HG03457 (cell line): ENCODE data around the gene SPAG5.
"Not testable (repeated sequence)": the region's sequence is repeated elsewhere in the genome, so short reads cannot be mapped to it uniquely, and the experiment has no call there.

Experiments
- ATAC-seq: cut with Tn5 transposase; IDR thresholded peaks from one replicate; pipeline ENCODE4 v1.9.1; 2021; ENCODE audit warnings: moderate number of reproducible peaks; ENCODE audit not compliant: unreplicated experiment

The SPAG5 gene

DNA sequence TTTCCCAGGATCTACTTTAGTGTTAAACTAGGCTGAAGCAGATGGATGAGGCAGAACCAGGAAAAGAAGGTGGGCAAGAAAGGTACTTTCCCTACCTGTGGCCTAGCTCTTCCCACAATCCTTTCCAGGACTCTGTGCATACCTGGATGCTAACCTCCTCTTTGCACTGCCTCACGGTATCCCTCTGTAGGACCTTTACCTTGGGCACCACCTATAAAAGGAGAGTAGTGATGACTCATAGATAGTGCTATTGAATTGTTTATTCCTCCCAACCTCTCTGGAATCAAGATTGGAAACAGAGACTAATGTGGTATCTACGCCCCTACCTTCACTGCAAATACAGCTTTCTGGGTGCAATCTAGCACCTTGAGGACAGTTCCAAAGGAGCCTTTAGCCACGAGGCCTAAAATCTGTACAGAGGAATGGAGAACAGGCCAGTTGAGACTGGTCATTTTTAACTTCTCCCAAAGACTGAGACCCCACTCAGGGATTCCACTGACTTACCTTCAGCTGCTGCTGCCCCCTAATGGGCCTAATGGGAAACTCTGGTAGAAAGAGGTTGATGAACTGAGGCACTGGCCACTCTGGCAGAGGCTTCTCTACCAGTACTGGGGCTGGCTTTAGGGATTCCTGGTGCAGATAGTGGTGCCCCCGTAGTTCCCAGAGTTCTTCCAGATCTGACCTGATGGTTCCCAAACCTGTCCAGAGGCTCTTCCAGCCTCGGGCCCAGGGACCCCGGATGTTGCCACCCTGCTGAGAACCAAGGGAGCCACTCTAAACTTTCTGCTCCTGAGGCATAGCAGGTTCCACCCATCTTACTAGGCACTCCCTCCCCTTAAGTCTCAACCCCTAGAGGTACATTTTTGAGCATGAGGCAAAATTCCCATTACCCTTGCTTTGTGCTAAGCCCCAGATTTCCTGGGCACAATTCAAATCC, 14.4 kb upstream of the SPAG5 start:
- ATAC-seq, result no peak

DNA sequence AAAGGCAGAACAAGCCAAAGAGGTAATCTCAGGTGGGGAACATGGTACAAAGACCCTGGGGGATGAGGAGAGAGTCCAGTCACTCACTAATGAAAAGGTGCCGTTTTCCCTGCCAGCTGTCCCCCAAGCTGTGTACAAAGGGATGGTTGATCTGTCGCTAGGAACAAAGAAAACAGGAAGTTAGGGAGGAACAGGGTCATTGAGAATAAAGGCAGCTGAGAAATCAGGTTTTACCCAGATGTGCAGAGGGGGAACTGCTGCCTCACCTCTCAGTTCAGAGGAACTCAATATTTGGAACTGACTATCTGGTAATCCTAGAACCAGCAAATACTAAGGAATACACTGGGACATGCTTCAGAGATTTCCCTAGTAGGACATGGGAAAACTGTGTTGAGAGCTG, 13.7 kb upstream of the SPAG5 start:
- no peak for ATAC-seq

DNA sequence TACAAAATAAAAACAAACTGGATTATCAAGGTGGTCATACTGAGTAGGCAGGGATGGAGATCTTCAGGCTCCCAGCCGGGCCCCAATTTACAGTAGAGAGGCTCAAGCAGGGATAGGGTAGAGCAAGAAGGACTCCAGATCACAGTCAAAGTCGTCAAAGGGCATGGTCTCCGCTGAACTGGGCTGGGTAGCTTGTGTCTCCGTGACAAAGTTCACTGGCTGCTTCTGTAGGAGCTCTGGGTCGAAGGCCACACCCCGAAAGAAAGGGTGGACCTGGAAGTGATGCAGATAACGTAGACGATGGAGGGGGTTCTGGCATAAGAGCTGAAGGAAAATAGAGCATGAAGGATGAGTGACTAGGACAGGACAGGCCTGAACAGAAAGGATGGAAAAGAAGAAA, 11.6 kb upstream of the SPAG5 start:
- ATAC-seq, result no peak

DNA sequence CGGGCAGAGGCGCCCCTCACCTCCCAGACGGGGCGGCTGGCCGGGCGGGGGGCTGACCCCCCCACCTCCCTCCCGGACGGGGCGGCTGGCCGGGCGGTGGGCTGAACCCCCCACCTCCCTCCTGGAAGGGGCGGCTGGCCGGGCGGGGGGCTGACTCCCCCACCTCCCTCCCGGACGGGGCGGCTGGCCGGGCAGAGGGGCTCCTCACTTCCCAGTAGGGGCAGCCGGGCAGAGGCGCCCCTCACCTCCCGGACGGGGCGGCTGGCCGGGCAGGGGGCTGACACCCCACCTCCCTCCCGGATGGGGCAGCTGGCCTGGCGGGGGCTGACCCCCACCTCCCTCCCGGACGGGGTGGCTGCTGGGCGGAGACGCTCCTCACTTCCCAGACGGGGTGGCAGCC, 5.2 kb upstream of the SPAG5 start:
- ATAC-seq, result not testable (repeated sequence)

DNA sequence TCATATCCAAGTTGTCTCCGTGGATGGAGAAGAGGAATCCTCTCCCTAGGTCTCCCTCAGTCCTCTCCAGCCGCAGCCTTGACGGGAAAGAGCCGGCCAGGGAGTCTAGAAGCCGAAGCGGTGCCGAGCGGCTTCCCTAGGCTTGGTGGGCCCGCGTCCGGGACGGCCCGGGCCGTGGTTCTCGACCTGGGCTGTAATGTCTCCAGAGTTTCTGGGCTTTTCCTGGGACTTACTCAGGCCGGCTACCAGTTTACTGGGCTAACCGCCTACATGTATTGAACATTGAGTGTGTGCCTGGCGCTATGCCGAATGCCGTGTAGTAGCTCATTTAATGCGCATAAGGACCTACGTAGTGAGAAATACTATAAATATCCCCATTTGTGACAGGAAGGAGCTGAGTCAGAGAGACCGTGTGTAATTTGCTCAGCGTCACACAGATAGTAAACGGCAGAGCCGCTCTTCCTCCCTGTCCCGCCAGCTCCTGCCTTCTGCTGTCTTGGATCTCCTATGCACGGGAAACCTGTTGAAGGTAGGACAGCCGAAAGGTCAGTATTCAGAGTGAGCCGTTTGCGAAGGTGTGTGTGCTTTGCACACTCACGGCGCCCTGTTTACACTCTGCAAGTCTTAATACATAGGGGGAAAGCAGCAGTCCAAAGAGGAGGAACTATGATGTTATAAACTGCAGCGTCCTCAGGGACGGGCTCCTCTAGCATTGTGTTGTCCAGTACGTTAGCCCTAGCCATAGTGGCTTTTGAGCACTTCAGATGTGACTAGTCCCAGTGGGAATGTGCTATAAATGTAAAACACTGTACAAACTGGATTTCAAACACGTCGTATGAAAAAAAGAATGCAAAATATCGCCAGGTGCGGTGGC, 723 bp upstream of the SPAG5 start:
- ATAC-seq, result peak; percentile 28

DNA sequence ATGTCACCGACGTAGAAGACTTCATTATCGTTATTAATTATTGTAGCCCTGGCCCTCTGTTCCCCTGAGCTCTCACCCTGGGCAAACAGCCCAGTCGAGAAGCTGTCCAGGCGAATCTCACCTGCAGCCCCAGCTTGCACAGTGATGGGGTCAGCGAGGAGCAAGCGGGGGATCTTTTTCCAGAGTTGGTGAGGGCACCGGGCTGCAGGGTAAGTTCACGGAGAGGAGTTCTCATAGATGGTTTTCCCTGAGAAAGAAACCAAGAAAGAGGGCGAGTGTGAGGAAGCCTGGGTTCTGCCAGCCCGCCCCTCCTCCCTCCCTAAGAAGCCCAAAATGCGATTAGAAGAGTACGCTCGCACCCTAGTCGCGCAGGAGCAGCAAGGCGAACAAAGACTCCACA, 436 bp downstream of the SPAG5 start:
- no peak for ATAC-seq

DNA sequence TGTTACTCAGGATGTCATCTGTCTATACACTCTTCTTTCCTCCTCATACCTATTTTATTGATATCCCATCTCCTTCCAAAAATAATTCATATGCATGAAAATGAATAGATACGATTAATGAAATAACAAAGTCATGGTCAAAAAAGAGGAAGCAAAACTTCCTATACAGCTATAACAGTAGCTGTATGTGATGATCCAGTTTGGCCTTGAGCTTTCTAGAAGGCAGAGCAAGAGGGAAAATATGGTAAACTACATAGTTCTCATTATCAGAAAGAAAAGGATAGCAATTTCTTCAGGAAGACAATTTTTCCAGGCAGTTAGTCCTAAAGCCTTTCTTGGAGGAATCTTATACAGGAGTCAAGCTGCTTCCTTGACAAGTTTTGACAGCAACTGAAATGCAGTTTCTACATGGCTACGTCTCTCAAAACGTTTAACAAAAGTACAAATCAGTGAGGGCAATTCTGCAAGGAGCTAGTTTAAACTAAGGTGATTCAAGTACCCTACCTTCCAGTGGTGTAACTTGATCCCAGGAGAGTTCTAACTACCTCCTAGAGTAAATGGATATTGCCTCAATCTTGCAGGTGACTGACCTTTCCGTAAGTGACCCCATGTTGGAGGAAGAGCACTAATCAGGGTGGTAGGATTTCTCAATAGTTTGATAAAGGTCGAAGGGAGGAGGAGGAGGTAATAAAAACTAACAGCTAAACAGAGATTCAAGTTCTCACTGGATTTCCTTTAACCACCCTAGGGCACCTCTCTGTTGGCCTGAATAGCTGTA, 1.0 kb downstream of the SPAG5 start:
- ATAC-seq, result no peak

DNA sequence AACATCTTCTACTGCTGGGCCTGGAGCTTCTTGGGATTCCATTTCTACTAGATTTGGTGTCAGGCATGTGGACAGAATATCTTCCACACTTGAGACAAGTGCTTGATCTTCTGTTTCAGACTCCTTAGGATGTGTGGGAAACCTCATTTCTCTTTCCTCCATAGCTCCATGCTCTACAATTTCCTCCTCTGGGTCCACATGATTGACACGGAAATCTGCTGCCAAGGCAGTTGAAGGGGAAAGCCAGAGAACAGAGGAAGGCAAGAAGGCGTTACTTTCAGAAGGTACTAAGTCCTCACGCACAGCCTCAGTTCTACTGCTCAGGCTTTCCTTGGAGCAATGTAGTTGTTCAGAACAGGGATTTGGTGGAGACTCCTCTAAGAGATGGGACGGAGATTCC, 6.6 kb downstream of the SPAG5 start:
- no peak for ATAC-seq

DNA sequence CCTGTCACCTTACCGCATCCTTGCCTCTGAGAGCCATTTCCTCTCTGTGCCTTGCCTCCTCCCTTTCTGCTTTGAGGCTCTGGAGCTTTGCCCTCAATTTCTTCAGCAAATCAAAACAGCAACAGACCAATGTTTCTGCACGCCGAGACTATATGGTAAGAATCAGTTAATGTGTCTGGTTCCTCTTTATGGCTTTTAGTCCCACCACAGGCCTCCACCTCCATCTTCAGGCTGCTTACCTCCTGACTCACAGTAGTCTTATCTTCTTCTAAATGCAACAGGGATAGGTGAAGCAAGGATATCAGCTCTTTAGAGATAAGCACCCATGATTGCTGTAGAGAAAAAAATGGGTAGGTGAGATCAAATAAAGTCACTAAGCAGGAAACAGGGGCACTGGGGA, 13.0 kb downstream of the SPAG5 start:
- ATAC-seq, result no peak

DNA sequence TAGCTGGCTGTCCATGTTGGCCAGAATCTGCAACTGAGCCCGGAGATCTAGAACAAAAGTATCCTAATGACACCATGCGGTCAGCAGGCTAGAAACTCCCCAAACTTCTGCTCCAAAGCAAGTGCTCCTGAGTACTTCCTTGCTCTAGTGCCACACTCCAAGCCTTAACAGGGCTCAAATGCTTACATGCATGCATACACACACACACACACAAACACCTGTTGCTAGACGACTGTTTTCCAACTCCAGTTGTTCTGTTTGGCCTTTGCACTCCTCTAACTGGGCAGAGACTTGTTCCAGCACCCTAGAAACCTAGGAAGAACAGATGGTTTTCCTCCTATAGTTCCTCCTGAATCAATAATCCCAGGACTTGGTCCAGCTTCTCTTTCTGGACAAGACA, 14.4 kb downstream of the SPAG5 start:
- ATAC-seq, result no peak

DNA sequence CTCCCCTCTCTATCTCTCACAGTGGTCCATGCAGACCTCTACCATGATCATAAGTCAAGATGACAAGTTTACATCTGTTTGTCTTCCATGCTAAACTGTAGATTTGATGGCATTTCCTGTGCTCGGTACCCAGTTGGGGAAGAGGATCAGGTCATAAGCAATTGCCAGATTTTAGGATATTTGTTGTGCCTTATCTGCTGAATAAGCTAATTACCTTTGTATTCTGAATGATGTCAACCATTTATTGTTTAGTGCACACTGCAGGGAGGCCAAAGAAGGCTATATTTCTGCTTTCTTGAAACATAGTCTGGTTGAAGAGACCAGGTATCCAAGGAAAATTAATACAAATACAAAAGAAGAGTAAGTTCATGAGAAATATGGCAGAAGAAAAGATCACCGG, 16.3 kb downstream of the SPAG5 start:
- no peak for ATAC-seq

DNA sequence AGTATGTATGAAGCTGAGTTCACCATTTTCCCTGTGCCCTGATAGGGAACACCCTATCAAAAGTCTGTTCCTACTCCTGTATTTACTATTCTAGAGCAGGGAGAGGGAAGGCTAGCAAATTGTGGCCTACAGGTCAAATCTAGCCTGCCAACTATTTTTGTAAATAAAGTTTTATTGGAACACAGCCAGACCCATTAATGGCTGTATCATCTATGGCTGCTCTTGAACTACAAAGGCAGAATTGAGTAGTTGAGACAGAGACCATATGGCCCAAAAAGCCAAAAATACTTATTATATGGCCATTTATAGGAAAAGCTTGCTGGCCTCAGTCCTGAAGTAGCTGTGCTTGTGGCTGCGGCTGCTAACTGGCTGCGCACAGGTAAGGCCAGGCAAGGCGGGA, 17.9 kb downstream of the SPAG5 start:
- no peak for ATAC-seq

DNA sequence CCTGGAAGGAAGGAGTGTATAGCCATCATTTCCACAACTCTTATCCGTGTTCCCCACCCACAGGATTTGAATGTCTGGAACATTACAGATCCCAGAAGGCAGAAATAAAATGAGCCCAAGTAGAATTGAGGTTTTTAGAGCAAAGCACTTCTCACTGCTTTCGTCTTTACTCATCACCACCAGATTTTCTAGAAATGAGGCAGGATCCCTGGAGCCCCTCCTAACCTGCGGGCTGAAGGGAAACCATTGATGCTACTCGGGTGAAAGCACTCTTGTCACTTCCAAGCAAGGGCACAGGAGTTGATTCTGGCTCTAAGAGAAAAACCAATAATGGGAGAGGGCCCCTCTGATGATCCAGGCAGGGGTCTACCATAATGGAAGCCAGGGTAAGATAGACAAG, 19.3 kb downstream of the SPAG5 start:
- ATAC-seq, result no peak

DNA sequence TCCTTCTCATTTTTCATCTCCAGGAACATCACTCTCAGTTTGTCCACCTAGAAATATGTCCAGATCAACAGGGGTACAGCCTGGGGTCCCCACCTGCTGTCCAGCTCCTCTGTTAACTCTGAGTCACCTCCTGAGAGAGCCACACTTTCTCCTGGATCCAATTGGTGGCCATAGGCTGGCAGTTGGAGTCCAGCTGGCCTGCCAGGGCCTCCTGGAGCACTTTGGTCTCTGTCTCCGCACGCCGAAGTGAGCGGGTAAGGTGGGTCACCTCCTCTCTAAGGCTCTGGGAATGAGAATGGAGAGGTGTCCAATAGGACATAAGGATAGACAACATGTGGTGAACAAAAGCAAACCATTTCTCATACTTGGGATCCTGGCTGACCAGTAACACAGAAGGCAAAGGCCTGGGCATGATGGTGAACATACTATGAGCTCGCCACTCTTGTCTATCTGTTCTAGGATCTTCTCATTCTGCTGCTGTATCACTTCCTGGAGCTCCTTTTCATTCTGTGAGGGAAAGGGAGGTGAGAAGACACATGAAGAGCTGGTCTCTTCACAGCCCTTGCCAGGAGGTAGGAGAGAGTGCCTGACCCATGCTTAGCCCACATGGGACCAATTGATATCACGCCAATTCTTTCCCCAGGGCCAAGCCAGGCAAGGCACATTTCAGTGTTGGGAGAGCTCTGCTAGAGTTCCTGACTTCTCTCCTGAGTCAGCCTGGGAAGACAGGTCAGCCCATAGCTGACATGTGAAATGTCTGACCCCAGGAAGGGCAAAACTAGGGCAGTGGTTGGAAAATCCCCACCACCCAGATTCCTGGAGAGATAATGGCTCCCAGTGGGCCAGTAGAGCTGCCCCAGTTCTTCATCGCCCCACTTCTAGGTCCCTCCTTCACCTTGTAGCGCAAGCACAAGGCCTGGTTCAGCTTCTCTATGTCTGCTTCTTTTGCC, 20.3 kb downstream of the SPAG5 start:
- ATAC-seq, result no peak

DNA sequence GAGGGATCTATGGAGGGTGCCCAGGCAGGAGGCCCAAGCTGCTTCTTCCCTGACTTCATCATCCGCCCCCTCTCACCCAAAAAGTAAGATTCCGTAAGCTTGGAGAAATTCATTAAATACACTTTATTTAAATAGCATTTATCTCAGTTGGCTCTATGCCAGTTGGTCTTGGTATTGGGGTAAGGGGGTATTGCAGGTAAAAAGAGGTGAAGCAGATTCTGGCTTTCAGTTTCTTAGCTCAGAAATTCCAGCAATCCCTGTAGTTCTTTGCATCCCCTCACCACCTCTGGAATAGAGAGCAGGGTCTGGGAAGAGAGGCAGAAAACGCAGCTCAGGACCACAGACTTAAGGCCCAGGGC, 21.4 kb downstream of the SPAG5 start:
- ATAC-seq, result no peak

DNA sequence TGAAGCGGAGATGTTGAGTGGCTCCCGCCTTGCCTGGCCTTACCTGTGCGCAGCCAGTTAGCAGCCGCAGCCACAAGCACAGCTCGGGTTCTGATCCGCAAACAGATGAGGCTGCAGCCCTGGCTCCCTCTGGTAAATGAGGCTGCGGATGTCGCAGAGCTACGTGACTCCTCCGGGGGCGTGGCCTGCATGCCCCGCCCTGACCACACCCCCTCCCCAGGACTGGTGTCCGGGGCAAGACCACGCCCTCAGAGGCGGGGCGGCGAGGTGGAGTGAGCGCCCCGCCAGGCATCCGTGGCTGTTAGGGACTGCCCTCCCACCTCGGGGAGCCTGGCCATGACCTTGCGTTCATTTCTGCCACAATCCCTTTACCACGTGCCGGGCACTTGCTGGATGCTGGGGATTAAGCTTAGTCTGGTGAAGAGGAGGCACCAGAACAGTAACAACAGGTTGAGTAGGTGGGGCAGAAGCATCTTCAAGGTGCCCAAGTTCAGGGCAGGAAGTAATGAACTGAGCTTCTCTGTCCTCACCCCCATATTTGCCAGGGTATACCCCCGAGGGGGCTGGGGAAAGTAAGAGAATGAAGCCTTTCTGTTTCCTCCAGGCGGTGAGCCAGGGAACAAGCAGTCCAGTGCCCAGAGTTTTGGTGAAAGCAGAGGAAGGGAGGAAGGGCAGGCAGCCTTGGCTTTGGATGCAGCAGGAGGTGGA, 21.9 kb downstream of the SPAG5 start, which contains the start of gene ALDOC:
Gene ALDOC (minus strand): TSS at position 138 of the 708 bp plus-strand sequence. CDS start 1,363 bp downstream, outside the sequence.
- ATAC-seq, result peak; percentile 60

DNA sequence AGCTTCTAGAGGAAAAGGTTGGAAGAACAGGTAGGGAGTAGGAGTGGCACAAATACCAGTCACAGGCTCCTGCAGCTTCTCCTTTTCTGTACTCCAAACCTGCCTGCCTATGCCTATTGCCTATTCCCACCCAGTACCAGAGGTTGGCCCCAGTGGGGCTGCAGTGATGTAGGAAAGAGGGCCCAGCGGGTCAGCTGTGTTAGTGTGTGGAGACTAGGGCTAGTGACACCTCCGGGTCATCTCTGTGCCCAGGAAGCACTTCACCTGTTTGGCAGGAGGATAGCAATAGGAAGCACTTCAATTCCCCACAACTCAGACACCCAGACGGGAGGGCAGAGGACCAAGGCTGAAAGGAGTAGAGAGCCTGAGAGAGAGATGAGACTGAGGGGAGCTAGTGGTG, 22.8 kb downstream of the SPAG5 start:
- ATAC-seq, result not testable (repeated sequence)

DNA sequence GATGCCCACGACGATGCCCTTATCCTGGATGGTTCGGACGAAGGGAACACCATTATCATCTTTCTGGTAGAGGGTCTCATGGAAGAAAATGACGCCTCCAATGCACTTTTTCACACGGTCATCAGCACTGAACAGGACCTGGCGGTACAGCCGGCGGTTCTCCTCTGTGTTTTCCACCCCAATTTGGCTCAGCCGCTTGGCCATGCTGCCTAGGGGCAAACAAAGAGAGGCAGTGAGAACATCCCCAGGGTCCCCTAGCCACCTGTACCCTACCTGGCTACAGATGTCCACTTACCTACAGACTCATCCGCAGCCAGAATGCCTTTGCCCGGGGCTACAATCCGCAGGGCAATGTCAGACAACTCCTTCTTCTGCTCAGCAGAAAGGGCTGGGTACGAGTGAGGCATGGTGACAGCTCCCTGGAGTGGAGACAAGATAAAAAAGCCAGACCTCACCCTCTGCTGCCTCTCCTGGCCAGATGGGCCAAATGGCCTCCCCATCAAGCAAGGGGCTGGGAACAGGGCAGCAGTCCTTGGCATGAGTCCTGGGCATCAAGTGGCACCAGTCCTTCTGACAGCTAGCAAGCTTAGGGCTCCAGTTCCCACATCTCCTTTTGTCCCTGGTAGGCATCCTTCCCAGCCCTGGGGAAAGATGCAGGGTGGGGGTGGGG, 23.6 kb downstream of the SPAG5 start:
- ATAC-seq, result no peak

DNA sequence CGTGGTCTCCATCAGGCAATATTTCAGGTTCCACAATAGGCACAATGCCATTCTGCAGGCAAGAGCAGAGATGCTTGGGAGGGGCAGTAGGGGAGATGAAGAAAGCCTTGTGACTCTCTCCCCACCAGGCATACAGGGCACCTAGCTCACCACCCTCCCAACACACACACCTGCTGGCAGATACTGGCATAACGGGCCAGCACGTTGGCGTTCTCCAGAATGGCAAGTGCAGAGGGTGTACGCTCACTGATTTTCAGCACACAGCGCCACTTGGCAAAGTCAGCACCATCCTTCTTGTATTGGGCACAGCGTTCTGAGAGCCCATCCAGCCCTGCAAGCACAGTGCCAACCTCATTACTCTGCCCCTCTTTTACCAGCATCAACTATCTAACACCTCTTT, 24.3 kb downstream of the SPAG5 start:
- no peak for ATAC-seq
